Measurements from ENCODE around the gene SEMA4D.
"Not testable (repeated sequence)": the region's sequence is repeated elsewhere in the genome, so short reads cannot be mapped to it uniquely, and the experiment has no call there.

SEMA4D gene

DNA sequence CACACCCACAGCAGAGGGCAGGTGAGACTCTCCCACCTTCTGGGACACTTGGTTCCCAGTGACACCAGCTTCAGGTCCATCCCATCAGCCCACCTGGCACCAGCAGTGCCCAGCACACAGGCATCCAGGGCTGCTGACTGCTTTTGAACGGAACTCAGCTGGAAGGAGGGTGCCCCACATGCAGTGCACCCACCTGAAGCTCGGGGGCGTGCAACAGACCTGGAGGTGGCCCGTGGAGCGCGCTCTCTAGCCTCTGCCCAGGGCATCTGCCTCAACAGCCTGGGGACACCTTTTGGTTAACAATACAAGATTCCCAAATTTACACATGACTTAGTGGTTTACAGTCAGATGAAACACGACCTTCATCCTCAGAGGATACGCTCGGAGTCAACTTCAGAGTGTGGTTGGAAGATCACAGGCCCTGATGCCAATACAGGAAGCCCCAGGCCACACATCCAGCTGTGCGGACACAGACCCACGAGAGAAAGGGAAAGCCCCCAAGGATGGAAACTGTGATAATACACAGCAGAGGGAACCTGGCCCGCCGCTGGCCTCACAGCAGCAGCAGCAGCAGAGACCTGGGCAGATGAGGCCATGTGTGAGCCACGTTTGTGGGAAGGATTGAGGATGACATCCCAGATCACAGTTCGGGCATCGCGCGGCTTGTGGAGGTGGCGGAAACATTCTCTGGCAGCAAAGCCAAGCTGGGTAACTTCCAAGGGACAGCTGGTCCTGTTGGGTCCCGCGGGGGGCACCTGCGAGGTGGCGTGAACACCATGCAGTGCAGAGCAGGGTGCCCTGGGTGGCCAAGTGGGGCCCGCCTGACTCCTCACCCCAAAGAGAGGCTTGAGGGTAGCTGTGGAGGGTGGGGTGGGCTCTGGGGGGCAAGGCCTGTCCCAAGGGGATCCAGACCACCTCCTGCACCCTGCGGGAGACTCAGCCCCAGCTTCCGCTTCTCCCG, 115.6 kb downstream of the SEMA4D start:
- no peak for DNase-seq

DNA sequence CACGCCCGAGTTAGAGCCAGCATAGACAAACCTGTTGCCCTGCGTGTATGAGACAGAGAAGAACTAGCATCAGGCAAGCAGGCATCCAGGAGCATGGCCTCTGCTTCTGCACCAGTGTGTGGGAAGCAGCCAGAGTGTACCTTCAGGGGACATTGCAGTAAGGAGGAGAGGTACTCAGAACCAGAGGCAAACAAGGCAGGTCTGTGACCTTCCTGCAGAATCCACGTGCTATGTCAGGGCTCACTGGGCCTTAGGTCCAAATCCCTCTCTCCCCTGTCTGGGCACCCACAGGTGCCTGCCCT, 116.7 kb downstream of the SEMA4D start:
- DNase-seq, result no peak

DNA sequence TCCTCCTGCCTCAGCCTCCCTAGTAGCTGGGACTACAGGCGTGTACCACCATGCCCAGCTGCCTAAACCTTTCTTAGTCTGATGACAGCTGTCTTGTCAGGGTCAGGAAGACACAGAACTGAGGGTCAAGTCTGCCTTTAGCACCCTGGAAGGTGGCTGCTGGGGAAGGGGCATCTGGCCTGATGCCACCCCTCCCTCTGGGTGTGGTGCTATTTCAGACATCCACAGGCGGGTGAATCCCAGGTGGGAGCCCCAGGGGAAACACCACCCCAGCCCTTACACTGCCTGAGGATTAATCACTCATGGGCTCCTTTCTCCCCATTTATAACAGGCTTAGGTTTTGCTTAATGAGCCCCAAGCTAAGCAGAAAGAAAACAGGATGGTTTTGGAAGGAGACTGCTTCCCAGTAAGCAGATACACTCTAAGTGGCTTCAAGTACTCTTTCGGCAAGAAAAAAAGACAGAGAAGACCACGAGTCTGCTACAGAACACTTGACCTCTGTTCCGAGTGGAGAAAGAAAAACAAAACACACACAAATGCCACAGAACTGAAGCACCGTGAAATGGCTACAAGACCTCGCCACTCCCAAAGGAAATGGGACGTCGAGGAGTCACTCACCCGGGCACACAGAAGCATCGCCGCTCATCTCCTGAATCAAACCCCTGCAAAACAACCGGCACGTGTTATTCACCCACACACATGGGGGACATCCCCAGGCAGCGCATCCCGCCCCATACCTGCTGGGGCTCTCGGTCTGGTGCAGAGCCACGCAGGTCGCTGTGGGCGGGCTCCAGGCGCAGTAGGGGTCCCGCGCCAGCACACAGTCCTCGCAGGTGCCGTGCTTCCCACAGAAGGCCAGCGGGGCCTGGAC, 117.2 kb downstream of the SEMA4D start:
- DNase-seq, result no peak

DNA sequence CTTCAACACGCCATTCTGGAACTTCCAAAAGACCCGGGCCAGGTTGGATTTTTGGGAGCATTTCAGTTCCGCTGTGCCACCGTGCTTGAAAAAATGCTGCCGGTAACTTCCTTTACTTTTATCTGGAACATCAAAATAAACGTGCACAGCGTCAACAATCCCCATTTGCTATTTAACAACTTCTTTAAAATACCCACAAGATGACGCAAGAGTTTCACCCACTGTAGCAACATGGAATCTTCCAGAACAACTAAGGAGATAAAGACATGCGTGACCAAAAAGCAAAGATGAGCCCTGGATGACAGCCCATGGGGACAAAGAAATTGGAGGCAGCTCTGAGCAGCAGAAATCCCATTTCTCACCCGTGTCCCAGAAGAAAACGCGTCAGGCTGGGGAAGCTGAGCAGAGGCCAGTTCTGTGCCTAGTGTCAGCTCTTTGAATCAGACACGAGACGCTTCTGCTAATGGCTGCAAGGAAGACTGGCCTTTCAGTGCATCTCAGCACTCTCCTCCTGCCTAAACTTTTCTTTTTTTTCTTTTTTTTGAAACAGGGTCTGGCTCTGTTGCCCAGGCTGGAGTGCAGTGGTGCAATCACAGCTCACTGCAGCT, 118.3 kb downstream of the SEMA4D start:
- no peak for DNase-seq

DNA sequence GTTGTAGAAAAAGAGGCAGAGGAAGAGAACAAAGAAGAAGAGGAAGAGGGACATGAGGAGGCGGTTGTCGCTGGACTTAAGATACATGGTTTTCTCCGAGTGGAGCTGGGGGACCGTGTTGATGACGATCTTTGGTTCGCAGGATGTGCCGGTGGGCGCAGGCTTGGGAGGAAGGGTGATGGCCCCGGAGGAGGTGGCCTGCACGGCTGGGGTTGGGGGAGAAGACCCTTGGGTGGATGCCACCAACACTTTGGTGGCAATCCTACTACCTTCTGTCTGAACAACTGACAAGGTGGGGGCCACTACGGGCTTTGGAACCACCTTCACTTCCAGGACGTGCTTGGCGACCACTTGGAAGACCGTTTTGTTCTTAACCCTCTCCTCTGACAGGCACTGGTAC, 118.9 kb downstream of the SEMA4D start:
- DNase-seq, result no peak

DNA sequence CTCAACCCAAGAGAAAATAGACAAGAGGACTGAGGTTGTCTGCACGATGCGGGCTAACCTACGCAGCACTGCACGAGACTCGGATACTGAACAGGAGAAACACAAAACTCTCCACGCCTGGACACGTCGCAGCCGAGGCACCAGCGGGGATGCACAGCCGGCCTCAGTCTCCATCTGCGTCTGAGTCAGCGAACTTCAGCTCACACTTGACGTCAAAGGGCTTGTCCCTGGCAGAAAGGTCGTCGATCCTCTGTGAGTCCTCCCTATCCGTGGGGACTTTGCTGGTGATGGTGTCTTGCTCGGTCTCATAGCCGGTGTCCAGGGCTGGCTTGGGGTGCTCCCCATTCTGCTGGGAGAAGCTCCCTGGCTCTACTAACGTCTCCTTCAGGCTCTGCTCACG, 119.4 kb downstream of the SEMA4D start:
- DNase-seq, result no peak

DNA sequence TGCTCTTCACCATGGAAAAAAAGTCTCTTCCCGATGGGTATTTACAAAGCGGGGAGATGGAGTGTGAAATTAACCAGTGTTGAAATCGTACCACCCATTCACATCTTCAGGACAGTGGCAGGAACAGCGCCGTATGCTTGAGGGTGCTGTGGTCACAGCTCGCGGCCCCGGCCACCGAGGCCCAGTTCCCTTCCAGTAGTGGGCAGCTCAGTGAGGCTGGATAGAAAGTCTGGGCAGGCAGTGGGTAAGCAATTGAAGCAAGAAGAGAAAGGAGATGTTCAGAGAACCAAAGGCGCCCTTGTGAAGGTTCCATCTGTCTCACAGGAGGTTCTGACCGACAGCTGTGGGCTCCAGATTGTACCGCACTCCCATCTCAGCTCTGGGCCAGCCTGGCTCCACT, 120.5 kb downstream of the SEMA4D start:
- DNase-seq, result no peak

DNA sequence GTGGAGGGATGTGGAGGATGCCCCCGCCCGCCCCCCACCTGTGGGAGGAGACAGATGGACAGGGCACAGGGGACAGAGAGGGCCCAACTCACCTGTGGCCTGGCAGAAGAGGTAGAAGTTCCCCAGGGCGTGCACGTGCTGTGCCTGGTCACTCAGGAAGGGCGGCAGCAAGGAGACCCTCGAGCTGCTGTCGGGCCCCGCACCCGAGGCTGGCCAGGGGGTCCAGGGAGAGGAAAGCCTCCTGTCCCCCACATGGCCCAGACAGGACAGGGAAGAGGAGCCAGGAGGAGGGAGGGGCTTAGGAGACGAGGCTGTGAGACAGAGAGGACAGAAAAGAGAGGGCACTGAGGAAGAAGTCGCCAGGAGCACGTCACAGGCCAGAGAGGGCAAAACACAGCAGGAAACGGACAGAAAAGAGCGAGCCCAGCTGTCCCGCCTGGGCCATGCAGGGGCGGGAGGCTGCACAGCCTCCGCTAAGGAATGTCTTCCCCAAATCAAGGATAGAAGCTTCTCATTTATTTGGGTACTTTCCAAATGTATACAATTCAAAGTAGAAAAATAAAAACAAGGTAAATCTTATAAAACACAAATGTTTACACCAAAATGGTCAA, 121.1 kb downstream of the SEMA4D start:
- DNase-seq, result no peak

DNA sequence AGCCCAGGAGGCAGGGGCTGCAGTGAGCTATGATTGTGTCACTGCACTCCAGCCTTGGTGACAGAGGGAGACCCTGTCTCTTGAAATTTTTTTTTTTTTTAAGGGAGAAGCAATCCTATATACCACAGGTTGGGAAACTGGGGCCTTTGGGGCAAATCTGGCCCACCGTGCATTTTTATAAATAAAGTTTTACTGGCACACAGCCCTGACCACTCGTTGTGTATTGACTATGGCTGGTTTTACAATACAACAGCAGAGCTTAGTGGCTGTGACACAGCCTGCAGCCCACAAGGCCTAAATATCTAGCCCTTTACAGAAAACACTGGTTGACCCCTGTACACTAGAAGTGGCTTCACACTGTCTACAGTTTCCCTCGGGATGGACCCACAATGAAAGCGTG, 121.6 kb downstream of the SEMA4D start:
- DNase-seq, result no peak

DNA sequence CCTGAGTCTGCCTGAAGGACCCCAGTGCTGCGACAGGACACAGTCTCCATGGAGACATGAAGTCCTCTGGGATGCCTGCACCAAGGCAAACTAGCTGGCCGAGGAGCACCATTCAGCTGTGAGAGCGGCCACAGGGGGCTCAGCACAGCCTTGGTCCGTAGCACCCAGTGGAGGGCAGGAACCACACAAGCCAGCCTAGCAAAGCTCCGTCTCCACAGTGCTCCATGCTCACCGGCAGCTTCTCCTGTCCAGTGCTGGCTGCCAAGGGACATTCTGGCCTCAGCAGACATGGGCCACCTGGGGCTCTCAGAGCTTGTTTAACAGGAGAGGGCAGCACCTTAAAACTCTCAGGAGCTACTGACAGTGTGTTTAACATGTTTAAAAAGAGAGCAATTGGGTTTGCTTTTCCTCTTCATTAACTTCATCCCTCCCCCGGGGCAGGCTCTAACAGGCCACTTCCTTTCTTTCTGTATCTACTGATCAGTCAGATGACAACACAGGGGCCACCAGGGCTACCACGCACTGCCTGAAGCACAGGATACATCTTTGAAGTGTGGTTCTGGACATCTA, 122.6 kb downstream of the SEMA4D start:
- no peak for DNase-seq

DNA sequence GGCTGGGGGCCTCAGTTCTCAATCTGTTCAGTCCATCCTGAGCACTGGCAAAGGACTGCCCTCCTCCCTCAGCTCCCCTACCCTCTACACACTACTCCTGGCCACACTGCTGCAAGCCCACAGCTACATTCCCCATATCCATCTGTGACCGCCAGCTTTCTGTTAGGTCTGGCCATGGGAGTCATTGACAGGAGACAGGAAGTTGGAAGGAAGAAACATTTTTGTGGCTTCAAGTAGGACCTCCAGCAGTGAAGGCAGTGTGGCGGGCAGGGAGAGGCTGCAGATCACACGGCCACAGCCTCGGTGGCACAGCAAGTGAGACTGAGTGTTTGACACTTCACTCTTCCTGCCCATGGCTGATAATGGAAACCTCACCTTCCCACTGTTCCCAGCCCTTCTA, 123.7 kb downstream of the SEMA4D start:
- DNase-seq, result no peak

DNA sequence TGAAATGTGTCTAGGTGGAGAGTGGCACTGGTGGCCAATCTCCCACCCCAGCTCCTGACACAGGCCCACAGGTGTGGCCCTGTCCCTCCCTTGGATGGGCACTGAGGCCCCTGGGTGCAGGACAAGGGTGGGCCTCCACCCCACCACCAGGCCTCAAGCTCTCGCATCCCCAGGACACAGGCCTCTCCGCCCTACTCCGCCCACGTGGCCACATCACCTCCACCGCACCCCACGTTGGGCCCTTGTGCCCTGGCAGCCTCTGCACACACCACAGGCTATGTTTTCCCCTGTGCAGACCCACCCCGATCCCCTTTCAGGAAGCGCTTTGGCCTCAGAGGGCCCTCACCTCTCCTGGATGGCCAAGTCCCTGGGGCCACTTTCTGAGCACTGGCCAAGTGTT, 124.9 kb downstream of the SEMA4D start:
- no peak for DNase-seq

DNA sequence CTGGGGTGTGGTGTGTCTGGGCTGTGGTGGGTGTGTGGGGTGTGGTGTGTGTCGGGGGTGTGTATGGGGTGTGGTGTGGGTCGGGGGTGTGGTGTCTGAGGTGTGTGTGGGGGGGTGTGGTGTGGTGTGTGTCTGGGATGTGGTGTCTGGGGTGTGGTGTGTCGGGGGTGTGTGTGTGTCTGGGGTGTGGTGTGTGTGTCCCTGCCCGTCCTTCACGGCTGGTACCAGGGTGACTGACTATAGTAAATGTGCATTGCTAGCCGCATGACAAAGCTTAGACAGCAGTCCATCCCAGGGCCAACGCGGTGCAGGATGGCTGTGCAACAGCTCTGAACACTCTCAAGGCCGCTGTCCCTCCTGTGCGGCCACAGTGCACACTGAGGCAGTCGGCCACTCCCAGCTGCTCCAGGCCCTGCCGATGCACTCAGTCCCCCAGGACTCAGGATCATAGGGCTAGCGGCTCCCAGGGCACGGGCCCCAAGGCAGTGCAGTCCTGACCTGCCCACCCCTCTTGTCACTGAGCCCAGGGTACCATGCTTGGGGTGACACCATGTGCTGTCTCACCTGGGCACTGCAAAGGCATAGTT, 125.6 kb downstream of the SEMA4D start:
- no peak for DNase-seq

DNA sequence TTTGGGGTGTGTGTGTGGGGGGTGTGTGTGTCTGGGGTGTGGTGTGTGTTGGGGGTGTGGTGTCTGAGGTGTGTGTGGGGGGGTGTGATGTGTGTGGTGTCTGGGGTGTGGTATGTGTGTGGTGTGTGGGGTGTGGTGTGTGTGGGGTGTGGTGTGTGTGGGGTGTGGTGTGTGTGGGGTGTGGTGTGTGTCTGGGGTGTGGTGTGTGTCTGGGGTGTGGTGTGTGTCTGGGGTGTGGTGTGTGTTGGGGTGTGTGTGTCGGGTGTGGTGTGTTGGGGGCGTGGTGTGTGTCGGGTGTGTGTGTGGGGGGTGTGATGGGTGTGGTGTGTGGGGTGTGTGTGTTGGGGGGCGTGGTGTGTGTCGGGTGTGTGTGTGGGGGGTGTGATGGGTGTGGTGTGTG, 126.1 kb downstream of the SEMA4D start:
- DNase-seq, result not testable (repeated sequence)

DNA sequence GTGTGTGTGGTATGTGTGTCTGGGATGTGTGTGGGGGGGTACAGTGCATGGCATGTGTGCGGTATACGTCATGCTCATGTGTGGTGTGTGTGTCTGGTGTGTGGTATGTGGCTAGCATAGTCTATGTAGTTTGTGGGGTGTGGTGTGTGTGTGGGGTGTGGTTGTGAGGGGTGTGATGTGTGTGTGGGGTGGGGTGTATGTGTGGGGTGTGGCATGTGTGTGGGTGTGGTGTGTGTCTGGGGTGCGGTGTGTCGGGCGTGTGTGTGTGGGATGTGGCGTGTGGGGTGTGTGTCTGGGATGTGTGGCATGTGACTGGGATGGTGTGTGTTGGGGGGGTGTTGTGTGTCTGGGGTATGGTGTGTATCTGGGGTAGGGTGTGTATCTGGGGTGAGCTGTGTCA, 127.3 kb downstream of the SEMA4D start:
- DNase-seq, result no peak

DNA sequence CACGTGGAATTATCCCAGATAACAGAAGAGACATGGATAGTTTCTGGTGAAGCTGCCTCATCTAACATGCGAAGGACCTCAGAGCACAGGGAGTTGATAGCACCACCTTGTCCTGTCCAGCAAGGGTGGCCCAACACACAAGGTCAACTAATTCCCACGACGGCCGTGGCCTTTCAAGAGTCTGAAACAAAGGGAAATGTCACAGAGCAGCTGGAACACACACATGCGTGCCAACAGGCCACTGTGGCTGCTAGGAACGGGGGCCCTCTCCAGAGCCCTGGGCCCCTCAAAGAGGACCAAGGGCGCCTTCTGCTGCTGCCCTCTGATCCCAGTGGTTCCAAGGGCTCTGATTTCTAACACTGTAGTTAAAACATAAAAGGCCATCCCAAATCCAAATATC, 128.9 kb downstream of the SEMA4D start:
- no peak for DNase-seq

DNA sequence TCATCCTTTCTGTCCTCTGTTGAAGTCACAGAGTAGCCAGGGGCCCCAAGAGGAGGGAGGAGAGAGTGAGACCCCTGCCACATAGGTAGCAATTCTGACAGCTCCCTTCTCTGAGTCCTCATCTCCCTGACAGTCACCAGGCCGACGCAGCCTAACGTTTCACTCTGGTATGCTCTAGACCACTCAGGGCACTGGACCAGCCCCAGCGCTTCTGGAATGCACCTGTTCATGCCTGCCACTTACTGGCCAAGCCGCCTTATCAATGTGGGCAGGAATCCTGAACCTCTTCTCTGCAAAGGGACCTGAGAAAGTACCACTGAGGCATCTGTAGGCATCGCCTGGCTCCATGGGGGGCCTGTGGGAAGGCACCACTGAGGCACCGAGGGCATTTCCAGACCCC, 129.4 kb downstream of the SEMA4D start:
- no peak for DNase-seq

DNA sequence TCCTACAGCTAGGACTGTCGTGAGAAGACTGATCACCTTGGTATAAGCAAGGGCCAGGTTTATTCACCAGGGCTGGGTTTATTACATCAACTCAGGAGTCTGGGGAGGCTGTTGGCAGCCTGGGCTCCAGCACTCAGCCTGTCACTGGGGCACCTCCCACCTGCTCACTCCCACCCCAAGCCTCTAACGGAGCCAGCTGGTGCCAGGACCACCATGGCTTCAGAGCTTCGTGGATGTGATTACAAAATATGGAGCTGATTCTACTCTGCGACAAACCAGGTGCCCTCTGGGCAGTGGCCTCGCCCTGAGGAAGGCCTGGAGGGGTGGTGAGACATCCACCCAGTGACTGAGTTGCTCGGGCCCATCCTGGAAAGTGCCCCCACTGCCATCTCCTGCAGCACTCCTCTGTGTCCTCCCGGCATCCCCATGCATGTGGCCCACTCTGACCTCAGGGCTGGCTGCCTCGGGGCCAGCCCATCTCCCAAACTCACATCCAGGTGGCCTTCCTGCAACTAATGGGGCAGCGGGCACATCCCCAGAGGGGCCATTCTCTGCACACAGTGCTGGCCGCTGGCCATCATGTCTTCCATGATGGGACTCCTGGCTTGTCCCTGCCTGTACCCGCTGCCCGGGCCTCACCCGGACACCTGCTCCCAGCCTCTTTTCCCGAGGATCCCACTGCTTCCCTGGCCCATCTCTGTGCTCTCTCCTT, 130.0 kb downstream of the SEMA4D start:
- DNase-seq, result no peak

DNA sequence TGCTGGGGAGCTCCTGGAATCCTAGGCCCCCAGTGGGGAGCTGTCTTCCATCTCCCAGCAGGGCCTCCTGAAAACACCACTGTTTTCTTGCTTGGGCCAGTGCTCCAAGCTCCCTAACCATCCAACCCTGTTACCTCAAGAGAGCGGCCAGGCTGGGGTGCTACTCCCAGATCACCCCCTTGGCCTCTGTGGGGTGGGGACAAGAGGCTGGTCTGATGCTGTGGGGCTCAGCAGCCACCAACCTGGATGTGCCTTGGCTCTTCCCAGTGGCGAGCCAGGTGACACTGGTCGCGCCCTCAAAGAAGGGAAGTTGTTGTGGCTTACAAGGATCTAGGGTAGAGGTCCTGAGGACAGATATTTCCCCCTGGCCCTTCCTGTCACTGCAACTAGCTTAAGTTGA, 130.6 kb downstream of the SEMA4D start:
- DNase-seq, result no peak

DNA sequence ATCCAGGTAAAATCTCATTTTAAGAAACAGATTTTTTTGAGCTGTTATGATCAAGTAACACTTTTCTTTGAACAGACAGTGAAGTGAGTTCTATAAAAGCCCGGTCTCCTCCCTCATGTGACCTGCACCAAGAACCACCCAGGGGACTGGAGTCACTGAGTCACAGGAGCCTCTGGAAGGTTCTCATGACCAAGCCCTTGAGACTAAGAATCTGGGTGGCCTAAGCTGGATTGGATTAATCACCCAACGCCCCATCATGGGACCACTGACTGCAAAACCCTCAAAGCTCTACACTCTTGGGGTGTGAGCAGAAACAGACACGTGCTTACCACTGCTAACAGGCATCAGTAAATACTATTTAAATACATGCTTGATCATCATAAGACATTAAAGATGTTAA, 131.2 kb downstream of the SEMA4D start:
- DNase-seq, result no peak

DNA sequence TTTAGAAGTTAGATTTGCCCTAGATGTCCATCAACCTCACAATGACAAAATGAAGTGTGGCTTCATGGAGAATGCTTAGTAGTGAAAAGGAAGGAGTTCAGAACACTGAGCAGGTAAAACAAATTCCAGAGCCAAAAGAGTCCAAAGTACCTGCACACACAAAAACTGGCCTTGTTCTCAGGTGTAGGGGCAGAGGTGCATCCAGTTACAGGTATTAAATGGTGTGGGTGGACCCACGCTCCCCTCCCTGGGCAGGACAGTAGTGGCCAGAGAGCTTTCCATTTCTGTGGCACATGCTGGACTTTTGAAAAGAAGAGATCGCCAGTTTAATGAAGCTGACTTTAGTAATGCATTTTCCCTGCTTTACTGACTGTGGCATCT, 132.4 kb downstream of the SEMA4D start:
- no peak for DNase-seq

Data from NCI-H774 (cell line).